Lower lobe of right lung (tissue), 2 donors: ENCODE data around the gene EHD4. TPM values are rescaled to one million over a fixed set of nuclear protein-coding genes. Genes with fewer than 3 reads are reported as not detected.

Experiments
- ATAC-seq, 2 donors: fragments of 200-7000 bp; cut with Tn5 transposase; one replicate each; pipeline ENCODE4 v1.9.1; 2020 to 2022; ENCODE audit warnings: mild to moderate bottlenecking in 2 of 2, moderate library complexity in 2 of 2
- DNase-seq: peaks from one replicate; pipeline ENCODE4 v3.0.0-alpha.2; 2020
- H3K27ac ChIP-seq: fragments of 200-600 bp; one replicate; pipeline ENCODE4 v1.8.0; 2022
- H3K27me3 ChIP-seq: fragments of 200-600 bp; one replicate; pipeline ENCODE4 v1.8.0; 2022; ENCODE audit warnings: low read depth
- H3K36me3 ChIP-seq: fragments of 200-600 bp; one replicate; pipeline ENCODE4 v1.8.0; 2022; ENCODE audit warnings: mild to moderate bottlenecking
- H3K4me1 ChIP-seq: fragments of 200-600 bp; one replicate; pipeline ENCODE4 v1.8.0; 2022
- H3K4me3 ChIP-seq: fragments of 200-600 bp; one replicate; pipeline ENCODE4 v1.8.0; 2022; ENCODE audit warnings: mild to moderate bottlenecking
- H3K9me3 ChIP-seq: fragments of 200-600 bp; one replicate; pipeline ENCODE4 v1.8.0; 2022
- intact Hi-C: fragments of 100-400 bp; cut with DNase I; formaldehyde crosslinking; loops from one replicate; pipeline ENCODE4 v1.11.0; 2022
- total RNA-seq: library from RNA; stranded (reverse); fragmentation: NEBNext Ultra II Directional; extraction: Animal tissue kit (Norgen Biotek cat#: 25700); gene quantifications from one replicate; pipeline ENCODE4 v1.2.1, GENCODE V29; 2021
- TF ChIP-seq, protein P1 (sequence below): fragments of 200-600 bp; IDR thresholded peaks from one replicate; pipeline ENCODE4 v1.8.0; 2022; ENCODE audit warnings: antibody characterized with exemption, mild to moderate bottlenecking
- donor health status: DM: no; HTN: yes; CAD: no; lungs with severe emphysema.

EHD4 gene
- total RNA-seq, 1 donor from 2014 or later: 35.0 TPM

DNA sequence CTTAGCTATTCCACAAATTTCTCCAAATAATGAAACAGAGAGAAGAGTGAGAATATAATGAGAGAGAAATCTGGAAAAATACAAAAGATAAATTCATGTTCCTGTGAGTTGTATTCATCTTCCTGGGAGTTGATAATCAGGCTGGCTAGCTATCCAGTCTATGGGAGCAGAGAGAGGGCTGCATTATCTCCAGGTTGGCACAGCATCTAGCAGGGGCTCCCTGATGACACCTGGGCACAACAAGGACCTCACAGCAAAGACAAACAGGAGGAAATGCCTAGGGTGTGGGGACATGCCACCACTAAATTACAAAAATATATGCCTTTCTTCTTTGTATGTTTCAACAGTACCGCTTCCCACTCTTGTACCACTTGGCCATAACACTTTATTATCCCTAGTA lies 1.9 kb downstream of the EHD4 start:
- Histone ChIP-seq H3K9me3 (no peaks in the 10 kb centered on the region), H3K4me3 (peak overlapping the region; percentile 94), H3K4me1 (peaks cover 65% of the 10 kb centered on the region), H3K27ac (peak overlapping the region; percentile 96), H3K27me3 (no peaks in the 10 kb centered on the region), H3K36me3 (no peaks in the 10 kb centered on the region)
- no peak for DNase-seq
- TF ChIP-seq, protein P1, sequence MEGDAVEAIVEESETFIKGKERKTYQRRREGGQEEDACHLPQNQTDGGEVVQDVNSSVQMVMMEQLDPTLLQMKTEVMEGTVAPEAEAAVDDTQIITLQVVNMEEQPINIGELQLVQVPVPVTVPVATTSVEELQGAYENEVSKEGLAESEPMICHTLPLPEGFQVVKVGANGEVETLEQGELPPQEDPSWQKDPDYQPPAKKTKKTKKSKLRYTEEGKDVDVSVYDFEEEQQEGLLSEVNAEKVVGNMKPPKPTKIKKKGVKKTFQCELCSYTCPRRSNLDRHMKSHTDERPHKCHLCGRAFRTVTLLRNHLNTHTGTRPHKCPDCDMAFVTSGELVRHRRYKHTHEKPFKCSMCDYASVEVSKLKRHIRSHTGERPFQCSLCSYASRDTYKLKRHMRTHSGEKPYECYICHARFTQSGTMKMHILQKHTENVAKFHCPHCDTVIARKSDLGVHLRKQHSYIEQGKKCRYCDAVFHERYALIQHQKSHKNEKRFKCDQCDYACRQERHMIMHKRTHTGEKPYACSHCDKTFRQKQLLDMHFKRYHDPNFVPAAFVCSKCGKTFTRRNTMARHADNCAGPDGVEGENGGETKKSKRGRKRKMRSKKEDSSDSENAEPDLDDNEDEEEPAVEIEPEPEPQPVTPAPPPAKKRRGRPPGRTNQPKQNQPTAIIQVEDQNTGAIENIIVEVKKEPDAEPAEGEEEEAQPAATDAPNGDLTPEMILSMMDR: no peak
- intact Hi-C loops: no loop called here
- ATAC-seq: no peak

DNA sequence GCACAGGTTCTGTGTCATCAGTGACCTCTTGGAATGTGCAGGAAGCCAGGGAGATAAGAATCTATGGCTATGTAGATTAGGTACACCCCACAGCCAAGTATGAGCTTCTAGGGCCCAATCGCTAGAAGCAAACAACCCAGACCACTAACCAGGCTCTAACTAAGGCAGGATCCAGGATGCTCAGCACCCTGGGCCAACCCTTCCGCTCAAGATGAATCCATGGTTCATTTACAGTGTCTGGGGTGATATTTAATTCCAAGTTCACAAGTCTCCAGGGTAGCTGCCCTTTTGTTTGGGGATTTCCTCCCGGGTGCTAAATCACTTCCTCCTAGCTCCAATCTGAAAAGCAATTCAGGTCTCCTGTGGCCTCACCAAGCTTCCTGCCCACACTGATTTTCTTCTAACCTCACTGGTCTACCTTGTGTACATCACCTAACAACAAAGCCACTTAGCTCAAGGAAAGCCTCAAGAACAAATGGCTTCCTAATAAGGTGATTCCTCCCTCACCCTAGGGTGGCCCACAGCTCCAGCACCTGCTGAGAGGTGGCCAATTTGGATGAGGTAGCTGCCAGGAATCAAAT lies 2.4 kb downstream of the EHD4 start:
- TF ChIP-seq, protein P1: no peak
- no peak for ATAC-seq
- intact Hi-C loops: no loop called here
- H3K9me3 ChIP-seq: no peaks in the 10 kb centered on the region
- peak overlapping the region; percentile 96 for H3K27ac ChIP-seq
- peaks cover 65% of the 10 kb centered on the region for H3K4me1 ChIP-seq
- no peak for DNase-seq
- H3K36me3 ChIP-seq: no peaks in the 10 kb centered on the region
- no peaks in the 10 kb centered on the region for H3K27me3 ChIP-seq
- H3K4me3 ChIP-seq: peak overlapping the region; percentile 94

DNA sequence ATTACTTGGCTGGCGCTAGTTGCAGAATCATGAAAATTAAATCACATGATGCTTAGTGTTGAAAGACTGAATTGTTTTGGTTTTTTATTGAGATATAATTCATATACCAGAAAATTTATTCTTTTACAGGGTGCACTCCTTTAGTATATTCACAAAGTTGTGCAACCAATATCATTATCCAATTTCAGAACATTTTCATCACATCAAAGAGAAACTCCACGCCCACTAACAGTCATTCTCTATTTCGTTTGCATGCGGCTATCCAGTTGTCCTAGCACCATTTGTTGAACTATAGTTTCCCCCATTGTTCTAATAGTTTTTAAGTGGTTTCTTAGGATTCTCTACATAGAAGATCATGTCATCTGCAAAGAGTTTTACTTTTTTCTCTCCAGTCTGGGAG lies 3.7 kb downstream of the EHD4 start:
- no peak for ATAC-seq
- TF ChIP-seq, protein P1: no peak
- no peak for DNase-seq
- Histone ChIP-seq H3K4me3 (peak overlapping the region; percentile 0), H3K4me1 (peaks cover 65% of the 10 kb centered on the region), H3K27ac (peak overlapping the region; percentile 96), H3K27me3 (no peaks in the 10 kb centered on the region), H3K9me3 (no peaks in the 10 kb centered on the region), H3K36me3 (no peaks in the 10 kb centered on the region)
- intact Hi-C loops: no loop called here

DNA sequence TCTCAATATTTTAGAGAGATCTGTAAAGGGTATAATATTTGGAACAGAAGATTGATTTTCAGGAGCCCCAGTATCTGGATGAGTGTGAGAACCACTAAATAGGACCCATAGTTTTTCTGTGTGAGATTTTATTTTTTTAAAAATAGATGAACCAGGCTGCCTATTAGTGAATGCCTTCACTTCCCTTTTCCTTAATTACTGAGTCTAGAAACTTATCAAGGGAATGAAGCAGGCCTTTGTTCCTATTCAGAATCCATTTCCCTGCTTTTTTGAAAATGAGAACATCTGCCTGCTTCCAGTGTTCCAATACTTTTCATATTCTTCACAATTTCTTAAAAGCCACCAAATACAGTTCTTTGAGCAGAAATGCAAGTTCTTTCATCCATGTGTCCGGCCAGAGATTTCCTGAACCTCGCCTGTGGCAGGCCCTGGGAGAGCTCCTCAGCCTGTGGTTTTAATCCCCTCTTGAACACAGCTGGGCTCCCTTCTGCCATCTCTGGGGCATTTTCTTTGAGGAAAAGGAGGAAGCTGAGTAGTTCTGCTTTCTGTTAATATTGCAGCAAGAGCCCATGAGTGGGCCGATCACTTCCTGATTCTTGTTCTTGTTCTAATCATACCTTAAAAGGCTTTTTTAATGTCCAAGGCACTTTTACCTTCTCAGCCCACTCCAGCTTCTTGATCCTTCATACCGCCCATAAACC lies 4.7 kb downstream of the EHD4 start:
- Histone ChIP-seq H3K27ac (peak overlapping the region; percentile 61), H3K36me3 (no peaks in the 10 kb centered on the region), H3K4me1 (peaks cover 59% of the 10 kb centered on the region), H3K9me3 (no peaks in the 10 kb centered on the region), H3K4me3 (peak overlapping the region; percentile 0), H3K27me3 (no peaks in the 10 kb centered on the region)
- peak; percentile 16 to 25 for ATAC-seq
- TF ChIP-seq, protein P1: no peak
- peak; percentile 63 for DNase-seq
- intact Hi-C loops: no loop called here

DNA sequence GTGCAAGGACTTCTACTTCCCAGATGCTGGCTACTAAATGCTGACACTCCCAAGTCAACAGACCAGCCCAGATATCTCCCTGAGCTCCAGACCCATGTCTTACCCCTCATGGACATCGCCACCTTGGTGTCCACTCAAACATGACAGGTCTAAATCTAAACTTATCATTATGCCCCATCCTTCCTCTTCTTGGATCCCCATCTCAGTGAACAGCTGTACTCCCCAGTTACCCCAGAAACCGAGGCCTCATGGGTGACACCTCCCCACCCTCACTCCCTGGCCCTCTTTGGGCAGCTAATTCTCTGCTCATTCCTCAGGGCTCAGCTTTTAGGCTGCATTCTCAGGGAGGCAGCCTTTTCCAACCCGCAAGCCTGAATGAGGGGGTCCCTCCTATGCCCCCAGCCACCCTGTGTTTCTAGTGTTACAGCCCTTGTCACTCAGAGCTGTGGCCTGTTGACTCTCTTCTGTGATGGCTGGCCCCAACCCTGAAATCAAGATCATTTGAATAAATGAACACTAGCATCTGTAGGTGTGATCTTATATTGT lies 5.4 kb downstream of the EHD4 start:
- intact Hi-C loops: no loop called here
- Histone ChIP-seq H3K27ac (peak overlapping the region; percentile 61), H3K4me3 (no peak overlapping the region), H3K36me3 (no peaks in the 10 kb centered on the region), H3K4me1 (peaks cover 59% of the 10 kb centered on the region), H3K27me3 (no peaks in the 10 kb centered on the region), H3K9me3 (no peaks in the 10 kb centered on the region)
- DNase-seq (no peak), ATAC-seq (no peak)
- TF ChIP-seq, protein P1: no peak
